OCI-LY7 (cell line): ENCODE data around the gene APLP1. TPM values are rescaled to one million over a fixed set of nuclear protein-coding genes. Genes with fewer than 3 reads are reported as not detected.

ENCODE experiments used
- BruUV-seq: library from RNA; stranded (reverse); fragments of 400-500 nt; replicated peaks from 2 replicates; lab custom pipeline; 2021; lab: Mats Ljungman, UMichigan
- CTCF ChIA-PET: fragments of 300-600 bp; sonication (Branson Sonifier 250); formaldehyde crosslinking; loops from one replicate; lab custom pipeline; 2022; ENCODE audit warnings: antibody characterized with exemption; ENCODE audit not compliant: unreplicated experiment; lab: Charles Lee
- POLR2A ChIA-PET: fragments of 300-600 bp; sonication (Branson Sonifier 250); formaldehyde crosslinking; loops from one replicate; lab custom pipeline; 2022; ENCODE audit warnings: antibody characterized with exemption; lab: Charles Lee
- DNase-seq: peaks from one replicate; pipeline ENCODE4 v3.0.0-alpha.2; 2015; ENCODE audit warnings: low spot score
- H2AFZ ChIP-seq: fragments of 200-600 bp; sonication (generic), shearing (Covaris generic); 2 replicates; pipeline ENCODE4 v1.6.1; 2014; ENCODE audit warnings: mild to moderate bottlenecking, antibody characterized with exemption, low read length, moderate library complexity
- H3K27ac ChIP-seq: fragments of 200-600 bp; sonication (generic); 2 replicates; pipeline ENCODE4 v1.5.1; 2014; ENCODE audit warnings: mixed run types, low read depth, mild to moderate bottlenecking, moderate library complexity, low read length, inconsistent platforms; ENCODE audit not compliant: poor library complexity, severe bottlenecking
- H3K36me3 ChIP-seq: fragments of 200-600 bp; sonication (generic); 2 replicates; pipeline ENCODE4 v1.6.1; 2014; ENCODE audit warnings: mild to moderate bottlenecking, antibody characterized with exemption, low read length, moderate library complexity, mixed read lengths; ENCODE audit not compliant: insufficient read depth
- H3K4me1 ChIP-seq: fragments of 200-600 bp; sonication (generic); 2 replicates; pipeline ENCODE4 v1.5.1; 2014; ENCODE audit warnings: mild to moderate bottlenecking, low read length; ENCODE audit not compliant: insufficient read depth, poor library complexity, severe bottlenecking
- H3K4me2 ChIP-seq: fragments of 200-600 bp; sonication (generic); 2 replicates; pipeline ENCODE4 v1.6.1; 2014; ENCODE audit warnings: mild to moderate bottlenecking, low read length
- H3K4me3 ChIP-seq: fragments of 200-600 bp; sonication (generic); 2 replicates; pipeline ENCODE4 v1.5.1; 2014; ENCODE audit warnings: mild to moderate bottlenecking, low read depth, low read length; ENCODE audit not compliant: poor library complexity, severe bottlenecking
- H3K79me2 ChIP-seq: fragments of 200-600 bp; sonication (generic); 2 replicates; pipeline ENCODE4 v1.6.1; 2016; ENCODE audit warnings: low read depth, mild to moderate bottlenecking, low read length, moderate library complexity, mixed read lengths; ENCODE audit not compliant: insufficient read depth
- H3K9me2 ChIP-seq: fragments of 200-600 bp; sonication (generic); 2 replicates; pipeline ENCODE4 v1.6.1; 2016; ENCODE audit warnings: mild to moderate bottlenecking, low read length, mixed read lengths; ENCODE audit not compliant: insufficient read depth
- H3K9me3 ChIP-seq: fragments of 200-600 bp; sonication (generic); 2 replicates; pipeline ENCODE4 v1.6.1; 2014; ENCODE audit warnings: mild to moderate bottlenecking, mixed run types, low read length, mixed read lengths
- H4K20me1 ChIP-seq: fragments of 200-600 bp; sonication (generic); 2 replicates; pipeline ENCODE4 v1.6.1; 2014; ENCODE audit warnings: mild to moderate bottlenecking, antibody characterized with exemption, low read length, moderate library complexity, mixed read lengths; ENCODE audit not compliant: insufficient read depth
- CTCF ChIP-seq: fragments of 200-600 bp; sonication (generic); conservative IDR thresholded peaks from 2 replicates; pipeline ENCODE4 v1.5.1; 2014; ENCODE audit warnings: mild to moderate bottlenecking, antibody characterized with exemption, low read length, moderate library complexity, mixed read lengths
- EZH2phosphoT487 ChIP-seq: fragments of 200-600 bp; sonication (generic); IDR thresholded peaks from 2 replicates; pipeline ENCODE4 v1.6.1; 2018; ENCODE audit warnings: low read depth, borderline replicate concordance, mild to moderate bottlenecking, mixed run types, antibody characterized with exemption, low read length, moderate library complexity, mixed read lengths
- intact Hi-C: fragments of 100-400 bp; cut with micrococcal nuclease; formaldehyde crosslinking; loops from one replicate; pipeline ENCODE4 v1.10.0; 2022; ENCODE audit not compliant: unreplicated experiment
- total RNA-seq, 2 experiments: library from RNA; depleted of rRNA in 1 of 2; stranded (reverse); fragments of >200 nt in 1 of 2; shearing (Covaris generic) in 1 of 2; gene quantifications; 2 replicates each; pipeline ENCODE4 v1.2.3, GENCODE V29; 2014 to 2022

APLP1 gene
- total RNA-seq, 2 experiments from 2014 or later: 0.13 to 1.2 TPM

GRCh38 chr19:35852029-35852780 is 16.2 kb upstream of the APLP1 start, which contains the start of gene NPHS1:
TSS of gene NPHS1 (minus strand) at chr19:35852504. CDS start at chr19:35851837, 667 bp downstream.
- ChIA-PET POLR2A (no interaction called here), CTCF (no interaction called here)
- BruUV-seq: no TSS peak
- Histone ChIP-seq H3K9me2 (no peaks in the 10 kb centered on the region), H3K4me3 (no peak within 1 kb of the TSS), H3K79me2 (no peaks in the 10 kb centered on the region), H3K27ac (no peak within 1 kb of the TSS), H3K36me3 (no peaks in the 10 kb centered on the region), H3K4me2 (no peak within 1 kb of the TSS), H3K4me1 (peaks cover 15% of the 10 kb centered on the region), H4K20me1 (no peaks in the 10 kb centered on the region), H2AFZ (no peak within 1 kb of the TSS), H3K9me3 (no peaks in the 10 kb centered on the region)
- intact Hi-C loops: no loop called here
- no peak for TF ChIP-seq EZH2phosphoT487
- TF ChIP-seq CTCF: no peak
- DNase-seq: no peak

DNA sequence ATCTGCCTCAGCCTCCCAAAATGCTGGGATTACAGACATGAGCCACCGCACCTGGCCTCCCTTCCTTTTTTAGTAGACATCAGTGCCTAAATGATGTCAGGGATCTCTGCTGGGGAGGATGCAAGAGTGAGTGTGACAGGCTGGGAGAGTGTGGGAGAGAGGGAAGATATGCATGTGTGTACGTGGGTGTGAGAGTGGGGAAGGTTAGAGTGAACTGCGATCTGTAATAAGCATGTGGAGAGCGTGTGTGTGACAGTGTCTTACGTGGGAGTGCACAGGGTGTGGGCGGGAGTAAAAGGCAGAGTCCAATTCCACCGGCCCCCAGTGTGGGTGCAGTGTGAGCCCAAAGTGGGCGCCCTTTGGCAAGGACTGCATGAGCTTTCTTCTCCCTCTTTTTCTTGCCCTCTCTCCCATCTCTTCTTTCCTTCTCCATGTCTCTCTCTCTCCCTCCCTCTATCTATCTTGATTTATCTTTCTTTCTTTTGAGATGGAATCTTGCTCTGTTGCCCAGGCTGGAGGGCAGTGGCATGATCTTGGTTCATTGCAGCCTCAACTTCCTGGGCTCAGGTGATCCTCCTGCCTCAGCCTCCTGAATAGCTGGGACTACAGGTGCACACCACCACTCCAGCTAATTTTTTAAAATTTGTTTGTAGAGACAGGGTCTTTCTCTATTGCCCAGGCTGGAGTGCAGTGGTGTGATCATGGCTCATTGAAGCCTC is 15.2 kb upstream of the APLP1 start:
- intact Hi-C loops: no loop called here
- Histone ChIP-seq H3K79me2 (no peaks in the 10 kb centered on the region), H2AFZ (no peak overlapping the region), H3K4me1 (peaks cover 19% of the 10 kb centered on the region), H4K20me1 (no peaks in the 10 kb centered on the region), H3K4me3 (no peak overlapping the region), H3K4me2 (no peak overlapping the region), H3K9me2 (no peaks in the 10 kb centered on the region), H3K36me3 (no peaks in the 10 kb centered on the region), H3K9me3 (no peaks in the 10 kb centered on the region), H3K27ac (no peak overlapping the region)
- ChIA-PET POLR2A (interaction anchor here (0.6 kb wide), 2 partner anchors 16 to 78 kb away, joined by 3 read pairs; no protein-coding TSS in a partner anchor), CTCF (no interaction called here)
- TF ChIP-seq CTCF (no peak), EZH2phosphoT487 (no peak)
- no peak for DNase-seq
- BruUV-seq: no TSS peak
